Thymus (tissue), 11 donors: ENCODE measurements around the gene PDZRN4. TPM values are rescaled to one million over a fixed set of nuclear protein-coding genes. Genes with fewer than 3 reads are reported as not detected.

ENCODE experiments used
- DNase-seq, 9 donors: peaks; one replicate each; pipeline ENCODE4 v3.0.0-alpha.2; 2013; ENCODE audit warnings: low spot score in 9 of 9, low read depth in 6 of 9, missing footprints in 1 of 9
- H3K27ac ChIP-seq, 2 donors: one replicate each; pipeline ENCODE4 v1.5.1; 2013; ENCODE audit warnings: control low read depth in 1 of 2, low read depth in 1 of 2, low read length in 1 of 2, mild to moderate bottlenecking in 1 of 2, moderate library complexity in 1 of 2
- H3K27me3 ChIP-seq, 2 donors: one replicate each; pipeline ENCODE4 v1.5.1; 2013; ENCODE audit warnings: low read length in 1 of 2; ENCODE audit not compliant: control insufficient read depth in 2 of 2, insufficient read depth in 1 of 2
- H3K36me3 ChIP-seq, 2 donors: one replicate each; pipeline ENCODE4 v1.5.1; 2013; ENCODE audit warnings: low read length in 1 of 2, mild to moderate bottlenecking in 1 of 2, moderate library complexity in 1 of 2; ENCODE audit not compliant: control insufficient read depth in 2 of 2, insufficient read depth in 2 of 2
- H3K4me1 ChIP-seq, 2 donors: one replicate each; pipeline ENCODE4 v1.5.1; 2013; ENCODE audit warnings: low read length in 2 of 2; ENCODE audit not compliant: control insufficient read depth in 2 of 2, insufficient read depth in 2 of 2
- H3K4me3 ChIP-seq, 2 donors: one replicate each; pipeline ENCODE4 v1.5.1; 2013; ENCODE audit warnings: low read length in 2 of 2, control low read depth in 1 of 2, mild to moderate bottlenecking in 1 of 2
- H3K9me3 ChIP-seq, 2 donors: one replicate each; pipeline ENCODE4 v1.5.1; 2013; ENCODE audit warnings: low read length in 1 of 2, mild to moderate bottlenecking in 1 of 2; ENCODE audit not compliant: control insufficient read depth in 2 of 2, insufficient read depth in 1 of 2
- WGBS: extraction: QIAGEN DNeasy Blood & Tissue Kit; methylation state at CpG from one replicate; pipeline ENCODE4 v1.1.7; 2013; 5-methylcytosine and 5-hydroxymethylcytosine counted together
- polyA plus RNA-seq: library from polyadenylated mRNA; stranded (reverse); fragments of 200-250 nt; gene quantifications from one replicate; pipeline ENCODE4 v1.2.3, GENCODE V29; 2013
- total RNA-seq: library from RNA; stranded (reverse); fragments of 120-200 nt; gene quantifications from one replicate; pipeline ENCODE4 v1.2.4, GENCODE V29; 2013
- donor health status: healthy.

Gene PDZRN4
- total and polyA plus RNA-seq, 2 donors = 0.14 to 0.48 TPM

DNA sequence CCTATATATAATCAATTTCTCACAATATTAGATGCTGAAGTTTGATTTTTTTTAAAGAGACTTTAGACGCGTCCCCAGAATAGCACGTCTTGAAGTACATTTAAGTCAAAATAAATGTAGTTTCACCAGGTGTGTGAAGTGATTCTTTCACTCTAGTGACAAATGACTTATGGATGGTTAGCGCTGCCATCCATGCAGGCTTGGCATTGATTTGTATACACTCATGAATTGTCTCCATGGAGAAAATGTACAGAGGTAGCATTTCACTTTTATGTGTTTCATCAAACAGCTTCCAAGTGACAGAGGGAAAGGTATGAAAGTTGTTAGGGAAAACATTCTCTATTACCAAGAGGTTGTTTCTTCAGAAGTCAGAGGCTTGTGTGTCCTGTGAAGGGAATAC is 360.8 kb downstream of the PDZRN4 start:
- WGBS = 95% methylated on average over 4 of the region's 4 CpGs
- no peaks in the 10 kb centered on the region for H3K27me3 ChIP-seq
- no peak overlapping the region for H3K4me3 ChIP-seq
- no peak for DNase-seq
- no peaks in the 10 kb centered on the region for H3K9me3 ChIP-seq
- H3K36me3 ChIP-seq = no peaks in the 10 kb centered on the region
- no peak overlapping the region for H3K27ac ChIP-seq
- no peaks in the 10 kb centered on the region for H3K4me1 ChIP-seq

DNA sequence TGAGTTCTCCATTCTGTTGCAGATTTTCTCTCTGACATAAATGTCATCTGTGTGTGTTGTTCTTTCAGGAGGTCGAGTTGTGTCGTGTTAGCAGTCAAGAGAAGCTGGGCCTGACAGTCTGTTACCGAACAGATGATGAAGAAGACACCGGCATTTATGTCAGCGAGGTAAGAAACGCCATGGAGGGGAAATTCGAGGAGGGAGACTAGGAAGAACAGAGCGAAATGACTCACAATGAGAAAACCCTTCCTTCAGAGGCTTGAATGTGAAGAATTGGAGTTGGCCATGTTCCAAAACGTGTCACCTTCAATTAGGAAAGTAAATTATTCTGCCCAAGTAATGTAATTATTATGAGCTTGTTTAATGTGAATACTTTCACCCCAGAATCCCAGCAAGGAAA is 364.5 kb downstream of the PDZRN4 start:
- Histone ChIP-seq H3K9me3 (no peaks in the 10 kb centered on the region), H3K4me3 (no peak overlapping the region), H3K27me3 (no peaks in the 10 kb centered on the region), H3K36me3 (no peaks in the 10 kb centered on the region), H3K27ac (no peak overlapping the region), H3K4me1 (no peaks in the 10 kb centered on the region)
- WGBS = 84% methylated on average over 9 of the region's 9 CpGs
- DNase-seq = no peak

DNA sequence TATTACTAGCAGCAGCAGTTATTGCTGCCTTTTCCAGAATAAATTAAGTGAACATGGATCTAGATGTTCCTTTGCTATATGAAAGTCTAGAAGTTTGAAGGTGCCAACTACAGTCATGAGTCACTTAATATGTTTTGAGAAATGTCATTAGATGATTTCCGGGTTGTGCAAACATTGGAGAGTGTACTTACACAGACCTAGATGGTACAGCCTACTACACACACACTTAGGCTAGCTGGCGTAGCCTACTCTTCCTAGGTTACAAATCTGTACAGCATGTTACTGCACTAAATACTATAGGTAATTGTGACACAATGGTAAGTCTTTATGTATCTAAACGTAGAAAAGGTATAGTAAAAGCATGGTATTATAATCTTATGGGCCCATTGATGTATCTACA is 368.1 kb downstream of the PDZRN4 start:
- no peaks in the 10 kb centered on the region for H3K36me3 ChIP-seq
- 92% methylated on average over 3 of the region's 3 CpGs for WGBS
- no peak for DNase-seq
- H3K27me3 ChIP-seq = no peaks in the 10 kb centered on the region
- no peaks in the 10 kb centered on the region for H3K9me3 ChIP-seq
- no peaks in the 10 kb centered on the region for H3K4me1 ChIP-seq
- H3K4me3 ChIP-seq = no peak overlapping the region
- no peak overlapping the region for H3K27ac ChIP-seq

DNA sequence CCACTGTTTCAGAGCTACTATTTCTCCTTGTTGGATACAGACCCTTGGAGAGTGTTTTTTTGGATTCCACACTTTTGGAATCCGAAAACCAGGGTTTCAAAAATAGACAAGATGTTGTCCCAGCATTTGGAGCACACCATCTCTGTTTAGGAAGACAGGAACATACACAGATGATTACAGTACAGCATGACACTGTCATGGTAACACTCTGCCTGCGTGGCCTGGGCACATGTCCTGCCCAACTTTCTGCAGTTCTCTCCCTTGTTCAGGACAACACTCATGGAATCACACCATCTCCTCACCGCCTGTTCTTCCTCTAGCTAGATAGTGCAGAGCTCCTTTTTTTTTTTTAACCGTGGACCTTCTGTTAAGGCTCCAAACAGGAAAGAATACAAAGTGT is 369.2 kb downstream of the PDZRN4 start:
- DNase-seq = no peak
- H3K4me1 ChIP-seq = no peaks in the 10 kb centered on the region
- no peaks in the 10 kb centered on the region for H3K36me3 ChIP-seq
- no peak overlapping the region for H3K27ac ChIP-seq
- 93% methylated on average over 4 of the region's 4 CpGs for WGBS
- H3K4me3 ChIP-seq = no peak overlapping the region
- no peaks in the 10 kb centered on the region for H3K27me3 ChIP-seq
- H3K9me3 ChIP-seq = no peaks in the 10 kb centered on the region

DNA sequence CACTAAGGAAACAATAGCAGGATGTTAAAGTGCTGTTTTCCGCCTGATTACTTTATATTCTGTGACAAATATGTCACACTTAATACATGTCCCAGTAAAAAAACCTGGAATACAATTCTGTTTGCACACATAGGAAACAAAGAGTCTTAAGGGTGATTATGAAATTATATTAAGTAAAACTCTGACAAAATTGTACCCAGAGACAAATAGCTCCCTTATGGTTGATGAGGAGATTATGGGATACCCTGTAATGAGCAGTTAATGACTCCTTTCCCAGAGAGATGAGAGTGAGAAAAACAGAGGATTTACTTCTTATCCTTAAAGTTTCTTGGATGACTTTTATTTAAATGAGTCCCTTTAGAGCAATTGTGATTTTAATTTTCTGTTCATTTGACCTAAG is 370.6 kb downstream of the PDZRN4 start:
- H3K4me1 ChIP-seq = no peaks in the 10 kb centered on the region
- H3K27me3 ChIP-seq = no peaks in the 10 kb centered on the region
- no peaks in the 10 kb centered on the region for H3K9me3 ChIP-seq
- no peak overlapping the region for H3K27ac ChIP-seq
- DNase-seq = no peak
- no peaks in the 10 kb centered on the region for H3K36me3 ChIP-seq
- 93% methylated on average over 1 of the region's 1 CpG for WGBS
- H3K4me3 ChIP-seq = no peak overlapping the region

DNA sequence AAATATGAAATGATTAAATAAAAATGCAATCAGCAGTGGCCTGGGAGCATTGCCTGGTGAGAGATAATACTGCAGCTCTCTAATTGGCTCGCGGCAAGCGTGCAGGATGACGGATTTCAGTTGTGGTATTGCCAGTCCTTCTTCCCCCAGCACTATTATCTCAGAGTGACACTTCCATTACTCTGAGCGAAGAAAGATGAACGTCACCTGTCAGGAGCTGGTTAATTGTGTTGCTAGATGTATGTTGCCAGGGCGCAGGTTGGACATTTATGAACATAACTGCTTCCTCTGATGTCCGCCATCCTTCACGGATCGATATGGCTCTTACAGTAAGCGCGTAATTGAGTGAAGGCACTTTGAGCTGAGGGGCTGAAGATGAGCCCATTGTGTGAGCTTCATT is 374.9 kb downstream of the PDZRN4 start:
- Histone ChIP-seq H3K27me3 (no peaks in the 10 kb centered on the region), H3K27ac (no peak overlapping the region), H3K9me3 (no peaks in the 10 kb centered on the region), H3K36me3 (no peaks in the 10 kb centered on the region), H3K4me1 (no peaks in the 10 kb centered on the region), H3K4me3 (no peak overlapping the region)
- DNase-seq = no peak
- WGBS = 97% methylated on average over 12 of the region's 12 CpGs

DNA sequence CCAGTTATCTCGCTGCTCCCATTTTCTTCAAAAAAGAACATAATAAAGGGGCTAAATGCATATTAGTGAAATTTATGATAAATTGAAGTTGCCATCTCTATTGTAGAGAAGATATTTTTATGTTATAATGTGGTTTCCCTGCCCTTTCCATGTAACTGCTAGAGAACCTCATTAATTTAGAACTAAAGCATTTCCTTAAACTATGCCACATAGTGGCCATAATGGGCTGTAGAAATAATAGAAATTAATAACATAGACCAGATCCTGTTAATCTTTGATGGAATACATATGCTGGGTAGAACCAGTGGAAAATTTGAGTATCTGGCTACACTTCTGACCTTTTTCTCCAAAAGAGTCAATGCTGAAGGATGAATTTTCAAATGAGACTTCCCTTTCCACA is 376.7 kb downstream of the PDZRN4 start:
- Histone ChIP-seq H3K27ac (no peak overlapping the region), H3K36me3 (no peaks in the 10 kb centered on the region), H3K4me3 (no peak overlapping the region), H3K4me1 (no peaks in the 10 kb centered on the region), H3K27me3 (no peaks in the 10 kb centered on the region), H3K9me3 (no peaks in the 10 kb centered on the region)
- DNase-seq = no peak
- WGBS = 93% methylated on average over 1 of the region's 1 CpG

DNA sequence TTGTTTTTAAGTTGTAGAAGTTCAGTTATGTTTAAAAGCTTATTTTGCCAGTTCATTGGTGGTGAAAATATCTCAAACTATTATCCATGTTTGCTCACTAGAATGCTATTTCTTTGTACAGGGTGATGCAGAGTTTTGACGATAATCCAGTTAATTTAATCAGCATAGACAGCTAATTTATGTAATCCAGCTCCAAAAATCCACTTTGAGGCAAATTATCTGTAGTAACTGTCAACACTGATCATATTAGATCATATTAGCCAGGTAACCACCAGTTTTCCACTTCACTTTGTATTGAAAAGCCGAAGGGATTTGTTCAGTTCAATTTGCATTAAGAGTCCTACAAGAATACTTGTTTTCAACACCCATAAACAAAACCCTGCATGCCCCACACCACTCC is 378.6 kb downstream of the PDZRN4 start:
- no peak overlapping the region for H3K27ac ChIP-seq
- no peak for DNase-seq
- no peaks in the 10 kb centered on the region for H3K9me3 ChIP-seq
- no peaks in the 10 kb centered on the region for H3K36me3 ChIP-seq
- WGBS = 95% methylated on average over 2 of the region's 2 CpGs
- H3K4me3 ChIP-seq = no peak overlapping the region
- H3K27me3 ChIP-seq = no peaks in the 10 kb centered on the region
- H3K4me1 ChIP-seq = no peaks in the 10 kb centered on the region

DNA sequence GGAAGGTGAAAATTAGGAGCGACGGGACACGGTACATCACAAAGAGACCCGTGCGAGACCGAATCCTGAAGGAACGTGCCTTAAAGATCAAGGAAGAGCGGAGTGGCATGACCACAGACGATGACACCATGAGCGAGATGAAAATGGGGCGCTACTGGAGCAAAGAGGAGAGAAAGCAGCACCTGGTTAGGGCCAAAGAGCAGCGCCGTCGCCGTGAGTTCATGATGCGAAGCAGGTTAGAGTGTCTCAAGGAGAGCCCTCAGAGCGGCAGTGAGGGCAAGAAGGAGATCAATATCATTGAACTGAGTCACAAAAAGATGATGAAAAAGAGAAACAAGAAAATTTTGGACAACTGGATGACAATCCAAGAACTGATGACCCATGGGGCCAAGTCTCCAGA is 385.3 kb downstream of the PDZRN4 start:
- H3K9me3 ChIP-seq = no peaks in the 10 kb centered on the region
- no peaks in the 10 kb centered on the region for H3K27me3 ChIP-seq
- H3K36me3 ChIP-seq = no peaks in the 10 kb centered on the region
- DNase-seq = no peak
- no peak overlapping the region for H3K4me3 ChIP-seq
- 98% methylated on average over 17 of the region's 17 CpGs for WGBS
- H3K4me1 ChIP-seq = no peaks in the 10 kb centered on the region
- H3K27ac ChIP-seq = no peak overlapping the region

DNA sequence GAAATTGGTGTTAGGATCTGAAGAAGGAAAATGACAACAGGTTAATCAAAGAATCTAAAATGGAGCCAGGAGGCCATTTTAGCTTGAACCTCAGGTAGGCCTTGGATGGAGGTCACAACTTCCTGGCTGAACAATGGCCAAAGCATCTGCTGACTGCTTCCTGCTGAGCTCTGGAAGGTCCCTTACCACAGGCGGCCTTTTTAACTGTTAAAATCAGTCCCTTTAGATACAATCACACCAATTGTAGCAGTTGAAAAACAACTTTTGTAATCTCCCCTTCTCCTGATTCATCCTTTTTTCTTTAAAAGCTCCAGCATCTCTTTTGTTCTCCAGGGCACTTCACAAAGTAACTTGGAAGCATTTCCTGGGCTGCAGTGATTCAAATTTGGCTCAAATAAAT is 388.8 kb downstream of the PDZRN4 start:
- Histone ChIP-seq H3K36me3 (no peaks in the 10 kb centered on the region), H3K27ac (no peak overlapping the region), H3K9me3 (no peaks in the 10 kb centered on the region), H3K27me3 (no peaks in the 10 kb centered on the region), H3K4me1 (no peaks in the 10 kb centered on the region), H3K4me3 (no peak overlapping the region)
- WGBS = 87% methylated on average over 1 of the region's 1 CpG
- no peak for DNase-seq
